Activated CD8-positive, alpha-beta memory T cell treated with anti-CD3 and anti-CD28 coated beads for 24 hours (primary cell): ENCODE measurements around the gene SORL1.
"Not testable (repeated sequence)": the region's sequence is repeated elsewhere in the genome, so short reads cannot be mapped to it uniquely, and the experiment has no call there.

Experiments
- DNase-seq: peaks from one replicate; pipeline ENCODE4 v3.0.0-alpha.2; 2020

Gene SORL1

DNA sequence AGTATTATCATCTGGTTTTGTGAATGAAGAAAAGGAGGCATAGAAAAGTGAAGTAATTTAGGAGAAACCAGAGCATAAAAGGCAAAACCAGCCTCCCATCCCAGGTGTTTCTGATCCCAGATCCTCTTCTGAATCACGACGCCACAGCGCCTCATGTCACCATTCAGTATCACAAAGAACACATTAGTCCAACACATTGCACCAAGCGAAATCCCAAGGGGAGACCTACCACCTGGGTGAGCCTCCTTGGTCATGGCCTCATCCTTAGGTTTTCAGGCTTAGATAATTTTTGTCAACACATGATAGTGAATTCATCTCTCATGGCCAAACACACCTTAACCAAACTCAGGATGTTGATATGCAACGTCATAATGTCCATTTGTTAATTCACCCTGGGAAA lies 182.2 kb downstream of the SORL1 start:
- no peak for DNase-seq

DNA sequence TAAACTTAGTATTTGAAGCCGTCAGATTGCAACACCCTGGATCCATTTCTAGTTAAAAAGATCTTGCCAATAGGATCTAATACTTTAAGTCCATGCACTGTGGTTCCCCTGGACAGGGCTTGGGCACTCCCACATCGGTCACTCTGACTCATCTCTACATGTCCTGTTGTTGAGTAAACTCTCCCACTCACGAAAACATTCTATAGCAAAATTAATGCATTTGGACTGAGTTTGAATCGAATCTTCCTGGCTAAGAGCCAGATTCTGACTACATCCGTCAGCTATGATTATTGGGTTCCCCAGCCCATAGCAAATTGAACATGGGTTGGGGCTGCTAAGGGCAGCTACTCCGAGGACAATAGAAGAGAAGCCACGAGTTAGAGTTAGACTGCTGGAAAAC lies 182.8 kb downstream of the SORL1 start:
- DNase-seq, result no peak

DNA sequence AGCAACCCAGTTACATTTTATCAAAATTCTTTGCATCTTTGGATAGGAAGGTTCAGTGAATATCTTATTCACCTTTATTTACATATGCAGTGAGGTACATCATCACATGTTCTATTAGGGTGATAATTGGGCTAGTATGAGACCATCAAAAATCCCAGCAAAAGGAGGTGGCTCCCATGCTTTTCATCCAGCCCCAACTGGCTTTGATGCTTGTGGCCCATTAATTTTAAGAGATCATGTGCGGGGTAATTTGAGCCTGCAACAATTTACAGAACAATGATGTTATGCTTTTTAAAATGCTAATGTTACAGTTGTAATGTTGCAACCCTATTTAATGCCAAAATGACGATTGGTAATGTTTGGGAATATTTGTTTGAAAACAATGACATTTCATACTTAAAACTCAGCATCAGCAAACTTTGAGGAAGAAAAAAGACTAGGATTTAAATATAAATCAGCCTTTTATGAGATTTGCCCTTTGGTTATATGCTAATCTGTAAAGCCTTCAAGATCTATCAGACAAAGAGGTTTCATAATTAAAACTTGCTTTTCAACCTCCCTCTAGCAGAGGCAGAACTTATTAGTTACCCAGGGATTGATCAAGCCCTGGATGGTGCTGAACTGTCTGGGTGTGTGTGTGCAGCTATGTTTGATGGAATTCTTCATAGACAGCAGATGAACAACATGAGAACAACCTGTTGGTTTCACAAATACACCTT lies 184.1 kb downstream of the SORL1 start:
- no peak for DNase-seq

- no peak for DNase-seq
These were observed 184.7 kb downstream of the SORL1 start for GRCh38 chr11:121636800-121637176.

DNA sequence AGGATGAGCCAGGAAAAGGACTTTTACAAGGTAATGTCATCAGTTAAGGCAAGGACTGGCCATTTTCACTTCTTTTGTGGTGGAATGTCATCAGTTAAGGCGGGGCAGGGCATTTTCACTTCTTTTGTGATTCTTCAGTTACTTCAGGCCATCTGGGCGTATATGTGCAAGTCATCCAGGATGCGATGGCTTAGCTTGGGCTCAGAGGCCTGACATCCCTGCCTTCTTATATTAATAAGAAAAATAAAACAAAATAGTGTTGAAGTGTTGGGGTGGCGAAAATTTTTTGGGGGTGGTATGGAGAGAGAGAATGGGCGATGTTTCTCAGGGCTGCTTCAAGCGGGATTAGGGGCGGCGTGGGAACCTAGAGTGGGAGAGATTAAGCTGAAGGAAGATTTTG lies 185.5 kb downstream of the SORL1 start:
- DNase-seq, result not testable (repeated sequence)

DNA sequence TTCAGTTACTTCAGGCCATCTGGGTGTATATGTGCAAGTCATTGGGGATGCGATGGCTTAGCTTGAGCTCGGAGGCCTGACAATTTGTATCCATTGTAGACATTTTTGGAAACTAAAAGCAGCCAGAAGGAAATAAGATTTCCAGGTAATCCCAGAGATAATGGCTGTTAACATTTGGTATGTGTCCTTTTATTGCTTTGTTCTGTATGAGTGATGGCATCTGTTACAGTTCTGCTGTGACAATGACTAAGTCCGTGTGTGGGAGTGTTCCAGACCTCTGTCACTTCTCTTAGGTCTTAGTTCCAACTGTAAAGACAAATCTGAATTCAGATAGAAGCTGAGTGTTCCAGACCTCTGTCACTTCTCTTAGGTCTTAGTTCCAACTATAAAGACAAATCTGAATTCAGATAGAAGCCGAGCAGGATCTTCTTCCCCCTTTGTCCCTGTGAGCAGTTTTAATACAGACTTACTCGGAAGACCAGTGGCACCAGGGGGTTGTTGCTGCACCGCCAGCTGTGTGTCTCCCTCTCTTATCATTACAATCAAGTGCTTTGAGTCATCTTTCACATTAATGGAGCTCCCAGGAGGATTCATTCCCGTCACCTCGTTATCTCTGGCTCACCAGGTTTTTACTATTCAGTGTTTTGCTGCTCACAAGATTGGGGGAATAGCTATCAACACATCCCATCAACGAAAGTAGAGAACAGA lies 191.5 kb downstream of the SORL1 start:
- DNase-seq, result no peak

- no peak for DNase-seq
These were observed 192.0 kb downstream of the SORL1 start for GRCh38 chr11:121644187-121644512.

GRCh38 chr11:121645001-121645400 lies 192.9 kb downstream of the SORL1 start:
- DNase-seq, result no peak

GRCh38 chr11:121645596-121645995 lies 193.5 kb downstream of the SORL1 start:
- DNase-seq, result no peak

DNA sequence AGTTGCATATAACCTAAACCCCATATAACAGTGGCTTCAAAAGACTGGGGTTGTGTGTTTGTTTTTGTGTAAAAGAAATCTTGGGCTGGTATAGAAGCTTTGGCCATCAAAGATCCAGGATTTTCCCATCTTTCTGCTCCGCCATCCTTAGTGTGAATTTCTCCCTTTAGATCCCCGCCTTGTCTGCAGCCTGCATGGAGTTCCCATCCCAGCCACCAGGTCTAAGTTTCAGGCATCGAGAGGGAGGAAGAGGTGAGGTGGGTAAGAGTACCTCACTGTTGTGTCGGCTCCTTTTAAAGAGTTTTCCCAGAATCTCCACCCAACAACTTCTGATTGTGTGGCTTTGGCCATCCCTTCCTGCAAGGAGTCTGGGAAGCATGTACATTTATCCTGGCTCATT lies 196.2 kb downstream of the SORL1 start:
- DNase-seq, result no peak

GRCh38 chr11:121649798-121650197 lies 197.7 kb downstream of the SORL1 start:
- DNase-seq, result no peak

DNA sequence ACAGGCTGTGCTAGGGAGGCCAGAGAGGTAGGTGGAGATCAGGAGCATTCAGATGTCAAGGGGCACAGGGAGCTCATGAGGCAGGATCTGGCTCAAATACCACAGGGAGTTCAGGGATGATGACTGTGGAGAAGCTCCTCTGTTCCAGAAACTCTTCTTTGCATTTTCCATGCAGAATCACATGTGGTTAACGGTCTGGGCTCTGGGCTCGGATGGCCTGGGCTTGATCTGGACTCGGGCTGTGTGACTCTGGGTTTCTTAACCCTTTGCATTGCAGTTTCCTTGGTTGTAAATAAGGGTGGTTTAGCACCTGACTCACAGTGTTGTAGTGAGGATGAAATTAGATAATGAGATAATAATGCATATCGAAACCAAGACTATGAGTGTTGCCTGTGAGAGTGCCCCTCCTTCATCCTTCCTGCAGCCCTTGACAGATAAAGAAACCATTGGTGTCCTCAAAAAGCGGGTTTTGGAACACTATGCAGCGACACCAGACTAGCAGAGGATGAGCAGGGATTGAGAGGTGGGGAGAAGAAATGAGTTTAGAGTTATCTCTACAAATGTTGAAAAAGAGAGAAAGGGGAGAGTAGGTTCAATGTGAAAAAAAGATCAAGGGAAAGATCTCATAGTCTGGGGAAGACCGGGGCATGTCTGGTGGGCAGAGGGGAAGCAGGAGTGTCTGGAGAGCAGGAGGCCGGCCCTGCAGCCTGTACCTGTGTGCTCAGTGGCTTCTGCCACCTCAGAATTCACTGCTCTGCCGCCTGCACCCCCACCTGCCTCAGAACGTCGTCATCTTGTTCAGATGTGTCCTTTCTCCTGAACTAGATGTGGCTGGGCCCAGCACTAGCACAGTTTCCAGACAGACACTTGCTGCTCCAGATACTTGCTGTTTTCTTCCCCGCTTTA lies 198.5 kb downstream of the SORL1 start:
- no peak for DNase-seq

DNA sequence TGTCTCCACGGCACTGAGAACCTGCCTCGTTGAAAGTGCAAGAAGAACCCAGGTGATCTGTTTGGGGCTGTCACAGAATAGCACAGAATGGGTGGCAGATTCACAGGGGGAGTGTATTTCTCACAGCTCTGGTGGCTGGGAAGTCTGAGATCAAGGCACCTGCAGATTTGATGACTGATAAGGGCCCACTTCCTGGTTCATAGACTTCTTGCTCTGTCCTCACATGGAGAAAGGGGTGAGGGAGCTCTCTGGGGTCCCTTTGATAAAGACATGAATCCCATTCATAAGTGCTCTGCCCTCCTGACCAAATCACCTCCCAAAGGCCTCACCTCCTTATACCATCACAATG lies 199.1 kb downstream of the SORL1 start:
- no peak for DNase-seq

DNA sequence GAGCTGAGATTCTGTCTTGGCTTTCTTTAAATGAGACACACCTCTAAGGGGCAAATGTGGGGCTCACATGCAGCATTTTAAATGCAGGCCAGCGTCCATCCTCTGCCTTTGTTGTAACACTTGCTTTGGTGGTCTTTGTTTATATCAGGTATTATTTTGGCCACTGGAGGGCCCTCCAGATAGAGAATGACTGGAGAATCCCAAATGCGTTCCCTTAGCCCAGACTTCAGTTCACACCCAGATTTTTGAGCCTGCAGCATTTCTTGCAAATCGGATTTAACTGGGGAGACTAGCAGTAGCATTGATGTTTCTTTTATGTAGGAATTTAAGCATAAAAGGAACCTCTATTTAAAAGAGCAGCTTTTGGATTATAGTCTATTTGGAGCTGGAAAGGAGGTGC lies 200.9 kb downstream of the SORL1 start:
- DNase-seq, result no peak

- no peak for DNase-seq
These were observed 202.2 kb downstream of the SORL1 start for GRCh38 chr11:121654259-121654842.

DNA sequence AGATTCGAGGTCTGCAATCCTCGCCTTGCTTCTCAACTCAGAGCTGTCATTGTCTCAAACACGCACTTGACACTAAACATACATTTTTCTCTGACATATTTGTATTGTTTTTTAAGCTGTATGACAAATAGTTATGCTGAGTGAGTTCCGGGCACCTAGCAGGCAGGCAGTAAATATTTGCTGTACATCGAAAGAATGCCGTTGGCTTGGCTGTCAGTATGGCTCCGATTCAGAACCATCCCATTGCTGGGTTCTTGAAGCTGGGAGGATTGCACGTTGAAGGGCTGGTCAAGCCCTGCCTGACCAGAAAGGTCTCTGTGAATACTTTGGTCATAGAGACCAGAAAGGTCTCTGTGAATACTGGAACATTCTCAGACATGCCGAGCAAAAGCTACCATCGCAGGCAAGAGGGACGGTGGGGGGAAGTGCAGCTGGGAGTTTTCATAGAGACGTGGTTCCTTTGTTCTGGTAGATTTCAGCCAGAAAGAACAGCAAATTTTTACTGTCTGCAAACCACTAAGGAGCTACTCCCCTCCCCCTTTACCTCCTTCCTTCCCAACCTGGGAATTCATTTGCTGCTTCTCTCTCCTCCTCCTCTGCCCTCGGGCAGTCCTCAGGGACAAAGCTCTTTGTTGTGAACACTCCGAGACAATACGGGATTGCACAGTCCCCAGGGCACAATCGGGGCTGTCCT lies 202.9 kb downstream of the SORL1 start:
- no peak for DNase-seq

GRCh38 chr11:121655537-121656327 lies 203.6 kb downstream of the SORL1 start:
- DNase-seq, result peak; percentile 90

DNA sequence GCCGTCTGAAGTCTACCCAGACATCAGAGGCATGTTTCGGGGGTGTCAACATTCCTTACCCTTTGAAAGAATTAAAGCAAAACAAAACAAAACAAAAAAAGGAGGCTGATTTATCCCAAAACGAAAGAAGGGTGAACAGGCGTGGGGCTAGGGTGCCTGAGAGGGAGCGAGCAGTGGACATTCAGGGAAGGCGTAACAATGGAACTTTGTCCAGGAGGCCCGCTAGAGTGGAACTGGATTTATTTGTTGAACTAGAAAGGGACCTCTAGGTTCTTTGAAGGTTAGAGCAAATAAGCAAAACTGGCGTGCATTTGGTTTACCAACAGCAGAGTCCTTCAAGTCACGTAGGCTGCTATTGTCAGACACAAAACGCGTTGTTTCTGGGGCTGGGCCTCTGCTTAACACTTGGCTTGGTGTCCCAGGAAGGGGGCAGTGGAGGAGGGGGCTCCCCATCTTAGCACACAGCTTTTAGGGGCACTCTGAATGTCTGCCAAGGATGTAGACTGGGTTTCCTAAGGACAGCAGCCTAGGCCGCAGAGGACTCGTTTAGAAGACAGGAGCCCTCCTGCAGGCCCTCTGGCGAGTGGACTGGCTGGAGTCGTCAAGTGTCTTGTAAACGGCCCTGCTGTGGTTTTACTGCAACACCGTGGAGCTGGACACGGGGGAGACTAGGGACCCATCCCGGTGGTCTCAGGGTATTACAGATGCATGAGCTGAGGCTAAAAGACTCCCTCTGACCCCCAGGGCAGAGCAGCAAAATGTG lies 204.4 kb downstream of the SORL1 start:
- no peak for DNase-seq

DNA sequence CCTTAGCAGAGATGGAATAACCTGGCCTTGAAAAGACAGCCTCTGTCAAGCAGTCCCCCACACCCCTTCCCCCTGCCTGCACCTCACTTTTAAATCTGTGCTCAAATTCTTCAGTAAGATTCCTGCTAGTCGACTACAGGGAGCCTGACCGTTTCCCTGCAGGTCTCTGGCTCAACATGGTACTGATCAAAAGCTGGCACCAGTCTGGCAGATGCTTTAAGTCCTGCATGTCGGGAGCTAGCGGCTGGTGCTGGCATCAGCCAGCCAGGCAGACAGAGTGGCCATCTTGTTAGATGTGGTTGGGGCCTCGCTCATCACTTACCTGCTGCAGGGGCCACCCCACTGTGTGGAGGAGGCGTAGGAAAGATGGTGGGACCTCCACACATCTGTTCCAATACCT lies 205.0 kb downstream of the SORL1 start:
- DNase-seq, result no peak

DNA sequence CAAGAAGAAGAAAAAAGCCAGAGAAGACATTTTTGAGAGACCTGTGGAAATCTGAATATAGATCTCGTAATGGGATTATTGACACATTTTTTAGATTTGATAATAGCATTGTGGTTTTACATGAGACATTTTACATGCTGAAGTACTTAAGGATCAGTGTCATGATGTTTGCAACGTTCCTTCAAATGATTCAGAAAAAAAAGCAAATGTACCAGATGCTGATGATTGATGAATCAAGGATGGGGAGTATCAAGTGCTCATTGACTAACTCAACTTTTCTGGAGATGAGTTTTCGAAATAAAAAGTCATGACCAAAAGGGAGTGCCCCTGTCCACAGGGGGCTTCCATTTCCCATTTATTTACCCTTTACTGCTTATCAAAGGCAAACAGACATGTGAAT lies 207.7 kb downstream of the SORL1 start:
- DNase-seq, result no peak

DNA sequence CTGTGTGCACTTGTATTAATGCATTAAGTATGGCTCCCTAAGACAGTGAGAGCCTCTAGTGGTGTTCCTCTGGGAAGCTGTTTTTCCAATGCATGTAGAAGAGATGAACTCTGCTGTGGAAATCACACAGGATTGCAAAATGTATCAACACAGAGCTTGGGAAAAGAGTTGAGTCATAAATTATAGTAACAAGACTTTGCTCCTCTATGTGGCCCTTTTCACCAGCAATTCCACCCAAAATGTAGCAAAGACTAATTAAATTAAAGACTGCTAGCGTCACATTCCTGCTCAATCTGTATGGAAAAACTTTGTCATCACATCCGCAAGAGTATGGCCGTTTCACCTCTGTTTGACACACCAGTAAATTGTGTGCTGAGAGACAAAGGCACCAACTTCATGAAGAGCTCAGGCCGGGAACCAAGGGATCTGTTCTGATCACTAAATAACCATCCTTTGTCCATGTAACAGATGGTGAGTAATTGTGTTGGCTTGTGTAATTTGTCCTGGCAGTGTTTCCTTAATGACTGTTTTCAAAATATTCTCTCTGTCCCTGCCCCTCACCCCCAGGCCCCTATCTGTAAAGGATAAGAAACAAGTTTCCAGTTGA lies 209.9 kb downstream of the SORL1 start:
- DNase-seq, result no peak
